HG02759 (cell line): ENCODE data around the gene MKRN2.
"Not testable (repeated sequence)": the region's sequence is repeated elsewhere in the genome, so short reads cannot be mapped to it uniquely, and the experiment has no call there.

Experiments
- ATAC-seq: cut with Tn5 transposase; IDR thresholded peaks from one replicate; pipeline ENCODE4 v1.9.1; 2021; ENCODE audit warnings: mild to moderate bottlenecking, moderate library complexity; ENCODE audit not compliant: unreplicated experiment

The MKRN2 gene

GRCh38 chr3:12624964-12625363 is 68.1 kb downstream of the MKRN2 start:
- not testable (repeated sequence) for ATAC-seq

- ATAC-seq, result no peak
Measured at GRCh38 chr3:12627370-12627769, 70.5 kb downstream of the MKRN2 start.

- no peak for ATAC-seq
Measured at GRCh38 chr3:12628813-12629212, 71.9 kb downstream of the MKRN2 start.

- ATAC-seq, result no peak
Measured at GRCh38 chr3:12629560-12629959, 72.7 kb downstream of the MKRN2 start.

DNA sequence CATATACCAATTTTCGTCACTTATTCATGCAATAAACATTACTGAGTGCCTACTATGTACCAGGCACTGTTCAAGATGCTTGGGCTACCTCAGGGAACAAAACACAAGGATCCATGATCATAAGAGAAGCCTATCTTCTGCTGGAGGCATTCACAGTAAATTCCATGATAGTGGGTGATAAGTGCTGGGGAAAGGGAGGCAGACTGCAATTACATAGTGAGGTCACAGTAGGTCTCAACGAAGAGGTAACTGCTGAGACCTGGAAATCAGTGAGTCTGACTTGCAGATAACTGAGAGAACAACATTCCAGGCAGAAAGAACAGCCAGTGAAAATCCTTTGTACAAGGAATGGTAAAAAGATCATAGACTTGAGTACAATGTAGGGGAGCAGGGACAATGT is 73.4 kb downstream of the MKRN2 start:
- ATAC-seq, result no peak

- ATAC-seq, result not testable (repeated sequence)
Measured at GRCh38 chr3:12630843-12631242, 74.0 kb downstream of the MKRN2 start.

- no peak for ATAC-seq
Measured at GRCh38 chr3:12632523-12632922, 75.6 kb downstream of the MKRN2 start.

GRCh38 chr3:12633108-12633507 is 76.2 kb downstream of the MKRN2 start:
- ATAC-seq, result no peak
